Activated CD8-positive, alpha-beta memory T cell treated with anti-CD3 and anti-CD28 coated beads for 48 hours (primary cell): ENCODE measurements around the gene USP28.
"Not testable (repeated sequence)": the region's sequence is repeated elsewhere in the genome, so short reads cannot be mapped to it uniquely, and the experiment has no call there.

ENCODE experiments used
- DNase-seq, 3 experiments: peaks; one replicate each; pipeline ENCODE4 v3.0.0-alpha.2; 2020; ENCODE audit warnings: low read depth in 2 of 3, low spot score in 2 of 3

Gene USP28

DNA sequence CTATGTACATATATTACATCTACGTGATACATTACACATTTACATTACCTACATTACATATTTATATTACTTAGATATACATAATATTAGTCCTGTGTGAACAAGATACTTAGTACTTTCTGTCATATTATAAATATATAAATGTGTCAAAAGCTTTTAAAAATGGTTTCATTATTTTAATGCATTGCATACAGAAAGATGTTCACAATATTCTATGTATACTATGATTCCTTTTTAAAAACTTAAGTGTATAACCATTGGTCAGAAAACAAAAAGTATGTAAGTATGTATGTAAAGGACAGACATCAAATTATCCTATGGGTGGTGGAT, 101.2 kb downstream of the USP28 start:
- DNase-seq = no peak

- DNase-seq = peak; percentile 69 to 84 (median 76)
Observed at GRCh38 chr11:113773416-113774173, 101.8 kb downstream of the USP28 start, which contains the start of gene ZW10. ZW10 (minus strand) TSS chr11:113773692; CDS start chr11:113773666, 26 bp downstream.

DNA sequence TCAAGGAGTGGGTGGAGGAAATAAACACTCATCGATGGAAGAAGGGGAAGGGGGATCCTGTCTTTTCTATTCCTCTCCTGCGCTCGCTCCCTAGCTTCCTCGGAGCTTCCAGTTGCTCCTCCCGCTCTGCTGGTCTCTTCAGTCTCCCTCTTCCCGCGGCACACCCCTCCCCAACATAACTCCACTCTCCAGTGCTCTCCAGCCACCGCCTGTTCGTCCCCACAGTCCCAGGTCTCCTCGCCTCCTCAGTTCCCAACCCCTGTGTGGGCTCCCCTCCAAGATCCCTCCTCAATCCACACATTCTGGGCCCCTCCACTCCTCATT, 102.3 kb downstream of the USP28 start:
- DNase-seq = peak in 1 of 3 experiments; percentile 11

- no peak for DNase-seq
Observed at GRCh38 chr11:113771964-113772363, 103.4 kb downstream of the USP28 start.

DNA sequence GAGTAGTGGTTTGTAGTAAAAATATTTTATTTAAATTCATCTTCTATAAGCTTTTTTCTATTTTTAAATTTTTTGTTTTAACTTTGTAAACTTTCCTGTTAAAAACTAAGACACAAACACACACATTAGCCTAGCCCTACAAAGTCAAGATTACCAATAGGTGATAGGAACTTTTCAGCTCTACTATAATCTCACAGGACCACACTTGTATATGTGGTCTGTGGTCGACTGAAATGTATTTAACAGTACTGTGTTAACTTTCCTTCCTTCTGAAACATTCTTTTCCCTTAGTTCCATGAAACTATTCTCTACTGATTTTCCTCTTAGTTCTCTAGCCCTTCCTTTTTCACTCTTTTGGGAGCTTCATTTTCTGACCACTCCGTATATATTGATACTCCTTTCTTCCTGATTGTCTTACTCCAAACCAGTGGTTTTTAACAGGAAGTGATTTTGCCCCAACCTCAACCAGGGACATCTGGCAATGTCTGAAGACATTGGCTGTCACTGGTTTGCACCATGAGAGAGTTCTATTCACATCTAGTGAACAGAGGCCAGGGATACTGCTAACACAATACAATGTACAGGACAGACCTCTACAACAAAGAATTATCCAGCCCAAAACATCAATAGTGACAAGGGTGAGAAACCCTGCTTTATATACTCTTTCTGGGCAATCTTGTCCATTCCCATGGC, 110.7 kb downstream of the USP28 start:
- no peak for DNase-seq

GRCh38 chr11:113763040-113763439, 112.3 kb downstream of the USP28 start:
- not testable (repeated sequence) for DNase-seq

DNA sequence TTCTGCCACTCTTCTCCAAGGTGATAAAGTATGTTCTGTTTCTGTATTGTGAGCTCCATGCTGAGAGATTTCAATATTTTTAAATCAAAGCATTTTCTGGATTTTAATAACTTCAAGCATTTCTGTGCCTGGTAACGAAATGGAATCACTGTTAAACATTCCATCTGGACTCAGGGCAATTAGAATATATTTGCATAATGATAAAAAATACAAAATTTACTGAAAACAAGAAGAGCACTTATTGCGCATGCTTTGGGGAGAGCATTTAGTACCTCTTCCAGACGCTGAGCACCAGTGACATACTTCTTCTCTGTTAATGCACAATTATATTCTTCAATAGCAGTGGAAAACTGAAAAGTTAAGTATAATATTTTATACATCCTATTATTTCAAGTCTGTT, 115.1 kb downstream of the USP28 start:
- no peak for DNase-seq

DNA sequence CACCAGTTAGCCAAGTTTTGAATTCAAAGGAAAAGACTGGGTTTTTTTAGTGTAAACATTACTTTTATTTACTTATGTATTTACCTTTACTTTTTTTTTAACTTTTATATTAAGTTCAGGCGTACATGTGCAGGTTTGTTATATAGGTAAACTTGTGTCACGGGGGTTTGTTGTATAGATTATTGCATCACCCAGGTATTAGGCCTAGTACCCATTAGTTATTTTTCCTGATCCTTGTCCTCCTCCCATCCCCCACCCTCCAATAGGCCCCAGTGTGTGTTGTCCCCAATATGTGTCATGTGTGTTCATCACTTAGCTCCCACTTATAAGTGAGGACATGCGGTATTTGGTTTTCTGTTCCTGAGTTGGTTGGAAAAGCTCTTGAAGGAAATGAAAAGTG, 122.4 kb downstream of the USP28 start:
- no peak for DNase-seq
